DMS53 (cell line): ENCODE results near the gene DNAJC5.

Source experiments
- DNase-seq: peaks from one replicate; lab custom pipeline; 2025; lab: John Stamatoyannopoulos, UW

The DNAJC5 gene

GRCh38 chr20:63980806-63981728, 86.1 kb downstream of the DNAJC5 start, which contains the start of gene PRPF6:
Gene PRPF6, plus strand, starts transcription at chr20:63981132. Its CDS starts 114 bp downstream, at chr20:63981246.
- peak; percentile 99 for DNase-seq

- no peak for DNase-seq
These were observed 88.0 kb downstream of the DNAJC5 start for GRCh38 chr20:63982937-63983336.
